Measurements from ENCODE around the gene SELENOO. TPM values are rescaled to one million over a fixed set of nuclear protein-coding genes. Genes with fewer than 3 reads are reported as not detected.

The SELENOO gene
- total and polyA plus RNA-seq, 2 donors (not counting 1 experiment from before 2014, with no cell fraction given), result 62.1 to 74.6 TPM

DNA sequence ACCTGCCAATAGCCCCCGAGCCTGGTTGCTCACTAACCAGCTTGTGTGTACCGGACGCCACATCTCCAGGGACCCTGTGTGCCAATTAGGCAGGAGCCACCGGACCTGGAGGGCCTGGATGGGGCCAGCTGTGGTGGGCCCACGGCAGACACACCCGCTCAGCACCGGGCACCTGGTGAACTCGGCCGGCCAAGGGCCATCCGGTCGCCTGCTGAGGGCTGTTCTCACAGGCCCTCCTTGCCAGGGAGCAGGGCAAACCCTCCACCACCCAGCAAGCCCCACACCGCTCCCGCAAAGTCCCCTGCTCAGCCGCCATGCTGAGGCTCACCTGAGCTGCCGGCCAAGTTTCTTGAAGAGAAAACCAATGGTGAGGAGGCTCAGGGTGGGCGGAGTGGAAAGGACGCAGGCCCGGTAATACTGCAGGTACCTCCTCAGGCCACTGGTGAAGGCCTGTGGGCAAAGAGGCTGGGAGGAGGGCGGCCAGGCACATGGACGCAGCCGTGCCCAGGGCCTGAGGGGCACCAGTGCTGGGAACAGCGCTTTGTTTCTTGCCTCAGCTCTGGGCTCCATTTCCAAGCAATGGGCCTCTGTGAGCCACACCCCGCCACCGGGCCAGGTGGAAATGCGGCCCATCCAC lies 26.9 kb downstream of the SELENOO start:
- no peak for TF ChIP-seq EZH2 (IDR thresholded peaks at IDR 0.05; ENCODE audit: borderline replicate concordance, insufficient read depth, low read depth, low read length, poor library complexity, severe bottlenecking)
- no peak for TF ChIP-seq CTCF (IDR thresholded peaks at IDR 0.05)
- Histone ChIP-seq H3K9ac (ENCODE audit: low read length) (no peak overlapping the region), H3K36me3 (replicated peaks in 1 of 2; ENCODE audit: control extremely low read depth in 1 of 2, control insufficient read depth in 1 of 2, extremely low read depth in 1 of 2, insufficient read depth in 2 of 2, low read length in 1 of 2) (peaks cover 0 to 52% of the 10 kb centered on the region in 2 experiments), H3K4me1 (ENCODE audit: control insufficient read depth in 2 of 2, insufficient read depth in 2 of 2, low read length in 2 of 2) (no peaks in the 10 kb centered on the region), H2AFZ (ENCODE audit: insufficient read depth, low read depth, low read length, poor library complexity, severe bottlenecking) (no peak overlapping the region), H3K4me3 (ENCODE audit: control extremely low read depth in 1 of 5, extremely low read depth in 1 of 5, insufficient read depth in 1 of 5, low read depth in 2 of 5, low read length in 4 of 5) (no peak overlapping the region), H3K79me2 (ENCODE audit: control insufficient read depth, insufficient read depth, low read length) (peaks cover 35% of the 10 kb centered on the region), H3K4me2 (replicated peaks; ENCODE audit: low read depth, low read length, poor library complexity, severe bottlenecking) (no peak overlapping the region), H3K27me3 (replicated peaks in 1 of 4; ENCODE audit: control extremely low read depth in 1 of 4, control insufficient read depth in 3 of 4, insufficient read depth in 4 of 4, low read length in 3 of 4) (no peaks in the 10 kb centered on the region), H4K20me1 (ENCODE audit: control insufficient read depth, insufficient read depth, low read length, poor library complexity, severe bottlenecking) (peaks cover 33% of the 10 kb centered on the region), H3K27ac (ENCODE audit: low read length in 2 of 2) (no peak overlapping the region), H3K9me3 (ENCODE audit: control extremely low read depth in 1 of 3, control insufficient read depth in 2 of 3, insufficient read depth in 1 of 3, low read length in 2 of 3) (no peaks in the 10 kb centered on the region)
- Mint-ChIP-seq H3K9me3 (ENCODE audit: insufficient read depth) (no peaks in the 10 kb centered on the region), H3K4me3 (no peak overlapping the region), H3K4me1 (no peaks in the 10 kb centered on the region), H3K27me3 (no peaks in the 10 kb centered on the region), H3K27ac (no peak overlapping the region)
- intact Hi-C loops (cut with micrococcal nuclease), result no loop called here
- ChIA-PET CTCF (interaction anchor here (1.3 kb wide), 1 partner anchor 10 kb away, joined by 4 read pairs; no protein-coding TSS in a partner anchor), POLR2A (no interaction called here)
- WGBS (ENCODE audit: insufficient coverage), result 97% methylated on average over 23 of the region's 25 CpGs
- no peak for ATAC-seq (ENCODE audit: low read depth)
- no peak for DNase-seq

DNA sequence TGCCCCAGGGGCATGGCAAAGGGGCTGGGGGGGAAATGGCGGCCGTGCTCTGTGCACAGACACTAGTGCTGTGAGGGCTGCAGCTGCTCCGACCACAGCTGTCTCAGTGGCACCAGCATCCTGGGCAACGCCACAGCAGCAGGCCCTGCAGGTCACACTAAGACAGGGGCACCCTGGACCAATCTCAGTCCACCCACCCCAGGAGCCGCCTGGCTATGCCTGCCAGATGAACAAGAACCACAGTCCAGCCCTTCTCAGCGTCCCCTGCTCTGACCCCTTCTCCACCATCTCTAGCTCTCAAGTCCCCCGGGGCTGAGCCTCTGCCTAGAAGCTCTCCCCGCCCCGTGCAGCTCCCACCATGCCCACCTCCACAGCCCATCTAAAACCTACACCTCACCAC lies 27.6 kb downstream of the SELENOO start:
- H4K20me1 ChIP-seq (ENCODE audit: control insufficient read depth, insufficient read depth, low read length, poor library complexity, severe bottlenecking), result peaks cover 38% of the 10 kb centered on the region
- H3K9me3 ChIP-seq (ENCODE audit: control extremely low read depth in 1 of 3, control insufficient read depth in 2 of 3, insufficient read depth in 1 of 3, low read length in 2 of 3), result no peaks in the 10 kb centered on the region
- no peak for DNase-seq
- no peaks in the 10 kb centered on the region for H3K4me1 Mint-ChIP-seq
- ChIA-PET POLR2A (no interaction called here), CTCF (no interaction called here)
- H3K27ac ChIP-seq (ENCODE audit: low read length in 2 of 2), result no peak overlapping the region
- H3K27ac Mint-ChIP-seq, result no peak overlapping the region
- H3K4me1 ChIP-seq (ENCODE audit: control insufficient read depth in 2 of 2, insufficient read depth in 2 of 2, low read length in 2 of 2), result no peaks in the 10 kb centered on the region
- H3K9ac ChIP-seq (ENCODE audit: low read length), result no peak overlapping the region
- no peak overlapping the region for H2AFZ ChIP-seq (ENCODE audit: insufficient read depth, low read depth, low read length, poor library complexity, severe bottlenecking)
- TF ChIP-seq CTCF (IDR thresholded peaks at IDR 0.05), result no peak
- no peak for TF ChIP-seq EZH2 (IDR thresholded peaks at IDR 0.05; ENCODE audit: borderline replicate concordance, insufficient read depth, low read depth, low read length, poor library complexity, severe bottlenecking)
- no peaks in the 10 kb centered on the region for H3K9me3 Mint-ChIP-seq (ENCODE audit: insufficient read depth)
- no peak for ATAC-seq (ENCODE audit: low read depth)
- H3K27me3 Mint-ChIP-seq, result no peaks in the 10 kb centered on the region
- peaks cover 35% of the 10 kb centered on the region for H3K79me2 ChIP-seq (ENCODE audit: control insufficient read depth, insufficient read depth, low read length)
- intact Hi-C loops (cut with micrococcal nuclease), result no loop called here
- H3K27me3 ChIP-seq (replicated peaks in 1 of 4; ENCODE audit: control extremely low read depth in 1 of 4, control insufficient read depth in 3 of 4, insufficient read depth in 4 of 4, low read length in 3 of 4), result no peaks in the 10 kb centered on the region
- no peak overlapping the region for H3K4me2 ChIP-seq (replicated peaks; ENCODE audit: low read depth, low read length, poor library complexity, severe bottlenecking)
- no peak overlapping the region for H3K4me3 Mint-ChIP-seq
- WGBS (ENCODE audit: insufficient coverage), result 83% methylated on average over 9 of the region's 9 CpGs
- H3K4me3 ChIP-seq (ENCODE audit: control extremely low read depth in 1 of 5, extremely low read depth in 1 of 5, insufficient read depth in 1 of 5, low read depth in 2 of 5, low read length in 4 of 5), result no peak overlapping the region
- peaks cover 0 to 52% of the 10 kb centered on the region in 2 experiments for H3K36me3 ChIP-seq (replicated peaks in 1 of 2; ENCODE audit: control extremely low read depth in 1 of 2, control insufficient read depth in 1 of 2, extremely low read depth in 1 of 2, insufficient read depth in 2 of 2, low read length in 1 of 2)
